HG02870 (cell line): ENCODE measurements around the gene PIBF1.
"Not testable (repeated sequence)": the region's sequence is repeated elsewhere in the genome, so short reads cannot be mapped to it uniquely, and the experiment has no call there.

Experiments
- ATAC-seq: cut with Tn5 transposase; IDR thresholded peaks from one replicate; pipeline ENCODE4 v1.9.1; 2021; ENCODE audit warnings: mild to moderate bottlenecking, moderate library complexity; ENCODE audit not compliant: unreplicated experiment

The PIBF1 gene

GRCh38 chr13:73001971-73002370 lies 220.0 kb downstream of the PIBF1 start:
- no peak for ATAC-seq

- no peak for ATAC-seq
Observed at GRCh38 chr13:73011751-73012150, 229.8 kb downstream of the PIBF1 start.

GRCh38 chr13:73015805-73016204 lies 233.9 kb downstream of the PIBF1 start:
- ATAC-seq = no peak

GRCh38 chr13:73018336-73018735 lies 236.4 kb downstream of the PIBF1 start:
- ATAC-seq = no peak

- no peak for ATAC-seq
Observed at GRCh38 chr13:73025217-73026012, 243.5 kb downstream of the PIBF1 start.

- no peak for ATAC-seq
Observed at GRCh38 chr13:73034901-73035300, 253.0 kb downstream of the PIBF1 start.

GRCh38 chr13:73035660-73036059 lies 253.7 kb downstream of the PIBF1 start:
- ATAC-seq = no peak

GRCh38 chr13:73036566-73036965 lies 254.6 kb downstream of the PIBF1 start:
- ATAC-seq = no peak

- ATAC-seq = no peak
Observed at GRCh38 chr13:73038064-73038463, 256.1 kb downstream of the PIBF1 start.

- no peak for ATAC-seq
Observed at GRCh38 chr13:73039201-73040108, 257.5 kb downstream of the PIBF1 start.

- no peak for ATAC-seq
Observed at GRCh38 chr13:73040484-73040883, 258.6 kb downstream of the PIBF1 start.

- no peak for ATAC-seq
Observed at GRCh38 chr13:73040968-73041596, 259.1 kb downstream of the PIBF1 start.

GRCh38 chr13:73045031-73045430 lies 263.1 kb downstream of the PIBF1 start:
- no peak for ATAC-seq

GRCh38 chr13:73048615-73049014 lies 266.7 kb downstream of the PIBF1 start:
- ATAC-seq = not testable (repeated sequence)

- no peak for ATAC-seq
Observed at GRCh38 chr13:73054712-73055111, 272.8 kb downstream of the PIBF1 start.

- no peak for ATAC-seq
Observed at GRCh38 chr13:73055813-73056564, 274.1 kb downstream of the PIBF1 start.

- no peak for ATAC-seq
Observed at GRCh38 chr13:73056565-73056962, 274.6 kb downstream of the PIBF1 start.

- ATAC-seq = no peak
Observed at GRCh38 chr13:73057284-73058063, 275.5 kb downstream of the PIBF1 start.

- ATAC-seq = no peak
Observed at GRCh38 chr13:73058064-73058313, 276.1 kb downstream of the PIBF1 start.

- peak; percentile 16 for ATAC-seq
Observed at GRCh38 chr13:73058432-73058735, 276.5 kb downstream of the PIBF1 start.
